Measurements from ENCODE around the gene NPM3. TPM values are rescaled to one million over a fixed set of nuclear protein-coding genes. Genes with fewer than 3 reads are reported as not detected.

Gene NPM3
- 100 to 1,000 TPM; 255 to 260 TPM for total RNA-seq

GRCh38 chr10:101782811-101783735 is at the start of gene NPM3:
NPM3 (minus strand) TSS chr10:101783446; CDS start chr10:101783390, 56 bp downstream.
- peaks cover 11% of the 10 kb centered on the region for H3K27me3 Mint-ChIP-seq
- peak within 1 kb of the TSS; percentile 100 for H3K27ac Mint-ChIP-seq
- peak within 1 kb of the TSS; percentile 100 for H3K4me3 Mint-ChIP-seq
- peaks cover 54% of the 10 kb centered on the region for H3K36me3 Mint-ChIP-seq
- peaks cover 47% of the 10 kb centered on the region for H3K4me1 Mint-ChIP-seq
- DNase-seq, result peak; percentile 87
- no peaks in the 10 kb centered on the region for H3K9me3 Mint-ChIP-seq

GRCh38 chr10:101832325-101832771 is 49.1 kb upstream of the NPM3 start:
- peaks cover 44% of the 10 kb centered on the region for H3K4me1 Mint-ChIP-seq
- no peaks in the 10 kb centered on the region for H3K36me3 Mint-ChIP-seq
- no peaks in the 10 kb centered on the region for H3K27me3 Mint-ChIP-seq
- H3K9me3 Mint-ChIP-seq, result no peaks in the 10 kb centered on the region
- no peak overlapping the region for H3K27ac Mint-ChIP-seq
- no peak for DNase-seq
- H3K4me3 Mint-ChIP-seq, result no peak overlapping the region

GRCh38 chr10:101831169-101831811 is 48.0 kb upstream of the NPM3 start:
- peaks cover 44% of the 10 kb centered on the region for H3K4me1 Mint-ChIP-seq
- no peaks in the 10 kb centered on the region for H3K27me3 Mint-ChIP-seq
- H3K9me3 Mint-ChIP-seq, result no peaks in the 10 kb centered on the region
- no peaks in the 10 kb centered on the region for H3K36me3 Mint-ChIP-seq
- H3K27ac Mint-ChIP-seq, result peak overlapping the region; percentile 89
- no peak for DNase-seq
- peak overlapping the region; percentile 69 for H3K4me3 Mint-ChIP-seq

- H3K36me3 Mint-ChIP-seq, result no peaks in the 10 kb centered on the region
- no peaks in the 10 kb centered on the region for H3K9me3 Mint-ChIP-seq
- peak; percentile 90 for DNase-seq
- peaks cover 39% of the 10 kb centered on the region for H3K4me1 Mint-ChIP-seq
- H3K4me3 Mint-ChIP-seq, result peak overlapping the region; percentile 69
- peak overlapping the region; percentile 89 for H3K27ac Mint-ChIP-seq
- H3K27me3 Mint-ChIP-seq, result no peaks in the 10 kb centered on the region
Observed at GRCh38 chr10:101830322-101831168, 47.3 kb upstream of the NPM3 start.

GRCh38 chr10:101829561-101830315 is 46.5 kb upstream of the NPM3 start:
- Mint-ChIP-seq H3K36me3 (no peaks in the 10 kb centered on the region), H3K27ac (peak overlapping the region; percentile 89), H3K9me3 (no peaks in the 10 kb centered on the region), H3K27me3 (no peaks in the 10 kb centered on the region), H3K4me3 (peak overlapping the region; percentile 69), H3K4me1 (peaks cover 34% of the 10 kb centered on the region)
- peak; percentile 72 for DNase-seq

- no peak overlapping the region for H3K4me3 Mint-ChIP-seq
- no peak for DNase-seq
Observed at GRCh38 chr10:101828766-101829551, 45.7 kb upstream of the NPM3 start.

GRCh38 chr10:101827919-101828600 is 44.8 kb upstream of the NPM3 start:
- no peaks in the 10 kb centered on the region for H3K9me3 Mint-ChIP-seq
- DNase-seq, result no peak
- H3K36me3 Mint-ChIP-seq, result no peaks in the 10 kb centered on the region
- H3K4me3 Mint-ChIP-seq, result no peak overlapping the region
- H3K27me3 Mint-ChIP-seq, result no peaks in the 10 kb centered on the region
- H3K27ac Mint-ChIP-seq, result no peak overlapping the region
- peaks cover 21% of the 10 kb centered on the region for H3K4me1 Mint-ChIP-seq

More at GRCh38 chr10:101828766-101829551, 45.7 kb upstream of the NPM3 start:
- peaks cover 26% of the 10 kb centered on the region for H3K4me1 Mint-ChIP-seq
- H3K27ac Mint-ChIP-seq, result no peak overlapping the region
- H3K36me3 Mint-ChIP-seq, result no peaks in the 10 kb centered on the region
- no peaks in the 10 kb centered on the region for H3K27me3 Mint-ChIP-seq
- H3K9me3 Mint-ChIP-seq, result no peaks in the 10 kb centered on the region

GRCh38 chr10:101826852-101827434 is 43.7 kb upstream of the NPM3 start:
- Mint-ChIP-seq H3K9me3 (no peaks in the 10 kb centered on the region), H3K27me3 (no peaks in the 10 kb centered on the region), H3K36me3 (peaks cover 3% of the 10 kb centered on the region), H3K27ac (no peak overlapping the region), H3K4me3 (no peak overlapping the region), H3K4me1 (peaks cover 19% of the 10 kb centered on the region)
- DNase-seq, result no peak

GRCh38 chr10:101824736-101825135 is 41.5 kb upstream of the NPM3 start:
- H3K27ac Mint-ChIP-seq, result no peak overlapping the region
- H3K27me3 Mint-ChIP-seq, result no peaks in the 10 kb centered on the region
- H3K36me3 Mint-ChIP-seq, result peaks cover 6% of the 10 kb centered on the region
- no peak for DNase-seq
- H3K4me3 Mint-ChIP-seq, result no peak overlapping the region
- H3K4me1 Mint-ChIP-seq, result peaks cover 10% of the 10 kb centered on the region
- H3K9me3 Mint-ChIP-seq, result no peaks in the 10 kb centered on the region

- DNase-seq, result no peak
- Mint-ChIP-seq H3K27ac (peak overlapping the region; percentile 95), H3K4me3 (peak overlapping the region; percentile 93), H3K9me3 (no peaks in the 10 kb centered on the region), H3K27me3 (peaks cover 4% of the 10 kb centered on the region), H3K36me3 (peaks cover 23% of the 10 kb centered on the region), H3K4me1 (peaks cover 37% of the 10 kb centered on the region)
Observed at GRCh38 chr10:101818872-101819633, 35.8 kb upstream of the NPM3 start.

- Mint-ChIP-seq H3K36me3 (peaks cover 24% of the 10 kb centered on the region), H3K27me3 (peaks cover 4% of the 10 kb centered on the region)
Observed at GRCh38 chr10:101818119-101818871, 35.0 kb upstream of the NPM3 start, which contains the start of gene OGA. OGA (minus strand) TSS chr10:101818444; CDS start chr10:101818022, 422 bp downstream.

More at GRCh38 chr10:101818119-101818871, 35.0 kb upstream of the NPM3 start, which contains the start of gene OGA:
- Mint-ChIP-seq H3K4me1 (peaks cover 44% of the 10 kb centered on the region), H3K4me3 (peak within 1 kb of the TSS; percentile 93), H3K9me3 (no peaks in the 10 kb centered on the region), H3K27ac (peak within 1 kb of the TSS; percentile 95)
- peak; percentile 97 for DNase-seq

Measured in activated naive CD8-positive, alpha-beta T cell treated with anti-CD3 and anti-CD28 coated beads for 36 hours (primary cell).